Psoas muscle (tissue), 8 donors: ENCODE data around the gene CELA3B. TPM values are rescaled to one million over a fixed set of nuclear protein-coding genes. Genes with fewer than 3 reads are reported as not detected.
A peak's percentile ranks its signal among the peaks of the same experiment; 100 is the strongest.

Experiments used
- ATAC-seq, 4 donors: fragments of 200-7000 bp; cut with Tn5 transposase; one replicate each; pipeline ENCODE4 v1.9.1; 2020; ENCODE audit warnings: moderate library complexity in 3 of 4, mild to moderate bottlenecking in 2 of 4
- DNase-seq, 2 donors: peaks; one replicate each; pipeline ENCODE4 v3.0.0-alpha.2; 2020
- H3K27ac ChIP-seq: fragments of 200-600 bp; one replicate; pipeline ENCODE4 v1.8.0; 2022
- H3K27me3 ChIP-seq, 3 donors: fragments of 200-600 bp in 1 of 3; one replicate each; pipeline versions ENCODE4 v1.6.1 to v1.8.0; 2013 to 2022; ENCODE audit warnings: low read length in 2 of 3, mild to moderate bottlenecking in 2 of 3, moderate library complexity in 1 of 3; ENCODE audit not compliant: insufficient read depth in 3 of 3
- H3K36me3 ChIP-seq, 2 donors: fragments of 200-600 bp in 1 of 2; one replicate each; pipeline versions ENCODE4 v1.6.1 to v1.8.0; 2013 to 2022; ENCODE audit warnings: low read depth in 1 of 2, mild to moderate bottlenecking in 1 of 2, moderate library complexity in 1 of 2; ENCODE audit not compliant: insufficient read depth in 1 of 2
- H3K4me1 ChIP-seq: fragments of 200-600 bp; one replicate; pipeline ENCODE4 v1.8.0; 2022
- H3K4me3 ChIP-seq: fragments of 200-600 bp; one replicate; pipeline ENCODE4 v1.8.0; 2022; ENCODE audit warnings: mild to moderate bottlenecking
- H3K9me3 ChIP-seq: fragments of 200-600 bp; one replicate; pipeline ENCODE4 v1.8.0; 2022
- WGBS, 3 donors: extraction: QIAGEN DNeasy Blood & Tissue Kit; methylation state at CpG; one replicate each; pipeline versions ENCODE4 v1.1.6 to v1.1.7; 2013; 5-methylcytosine and 5-hydroxymethylcytosine counted together
- intact Hi-C, 2 donors: fragments of 100-400 bp; cut with DNase I; formaldehyde crosslinking; loops; one replicate each; pipeline versions ENCODE4 v1.11.0 to v1.14.2; 2022
- polyA plus RNA-seq, 3 donors: library from polyadenylated mRNA; stranded (reverse); fragments of 200-250 nt; gene quantifications; one replicate each; pipeline ENCODE4 v1.2.3, GENCODE V29; 2013
- total RNA-seq, 4 donors: library from RNA; stranded (reverse); fragmentation: NEBNext Ultra II Directional in 2 of 4; extraction: Animal tissue kit (Norgen Biotek cat#: 25700) in 2 of 4; gene quantifications; one replicate each; pipeline versions ENCODE4 v1.2.1 to v1.2.4, GENCODE V29; 2021 to 2023
- TF ChIP-seq, protein P1 (sequence below): fragments of 200-600 bp; IDR thresholded peaks from one replicate; pipeline ENCODE4 v1.8.0; 2022; ENCODE audit warnings: antibody characterized with exemption
- donor health status: healthy with polysubstance abuse.
- donor health status: DM: no; HTN: no; CAD: no; lungs with moderate emphysema.
- donor health status: Bipolar disorder and iron deficiency.
- donor health status: healthy.
- donor health status: DM: yes; HTN: yes; CAD: no.
- donor health status: DM: no; HTN: no; CAD: no.
- donor health status: DM: no; HTN: no; CAD: no.
- donor health status: DM: yes; HTN: yes; CAD: no.

Gene CELA3B
- total and polyA plus RNA-seq, 7 donors: 0.09 to 1.7 (median 0.42) TPM; not detected in 2

DNA sequence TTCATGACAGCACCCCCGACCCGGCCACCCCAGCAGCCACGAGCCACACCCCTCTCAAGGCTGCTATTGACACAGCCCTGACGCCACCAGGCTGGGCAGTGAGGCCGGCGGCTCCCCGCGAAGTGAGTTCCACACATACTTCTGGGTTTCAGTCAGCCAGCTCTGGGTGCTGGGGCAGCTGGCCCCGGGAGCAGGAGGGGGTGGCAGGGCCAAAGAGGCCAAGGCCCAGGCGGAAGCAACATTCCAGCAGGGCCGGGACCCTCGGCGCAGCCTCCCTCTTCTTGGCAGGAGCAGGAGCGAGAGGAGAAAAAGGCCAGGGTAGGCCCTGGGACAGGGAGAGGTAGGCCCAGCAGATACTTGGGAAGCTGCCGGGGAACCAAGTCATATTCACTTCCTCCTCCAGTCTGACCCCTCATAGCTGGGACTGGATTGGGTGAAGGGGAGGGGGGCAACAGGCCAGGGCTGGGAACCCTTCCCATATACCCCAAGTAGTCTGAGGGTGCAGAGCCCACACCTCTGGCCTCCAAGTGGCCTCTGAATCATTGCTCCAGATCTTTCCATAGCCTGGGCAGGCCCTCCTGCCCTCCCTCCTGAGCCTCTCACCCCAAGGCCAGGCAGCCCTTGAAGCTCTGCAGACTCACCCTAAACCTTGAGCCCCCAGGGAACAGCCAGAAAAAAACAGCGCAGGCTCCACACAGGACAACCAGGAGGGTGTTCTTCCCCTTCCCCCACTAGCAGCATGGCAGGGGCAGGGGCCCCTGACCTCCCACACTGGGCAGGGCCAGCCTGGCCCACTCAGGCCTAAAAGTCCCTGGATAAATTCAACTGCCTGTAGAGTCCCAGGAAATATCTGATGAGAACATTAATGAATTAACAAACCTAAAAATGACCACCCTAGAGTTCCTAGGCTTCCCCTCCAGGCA is 45.4 kb upstream of the CELA3B start:
- peak; percentile 44 to 66 (median 62) for ATAC-seq
- Histone ChIP-seq H3K27me3 (no peaks in the 10 kb centered on the region), H3K4me3 (peak overlapping the region; percentile 31), H3K27ac (peak overlapping the region; percentile 82), H3K4me1 (peaks cover 51% of the 10 kb centered on the region), H3K9me3 (no peaks in the 10 kb centered on the region), H3K36me3 (no peaks in the 10 kb centered on the region)
- WGBS, 3 donors: 15 to 30% (median 28%) methylated on average over 16 of the region's 16 CpGs
- DNase-seq: peak; percentile 83 to 86
- TF ChIP-seq, protein P1, sequence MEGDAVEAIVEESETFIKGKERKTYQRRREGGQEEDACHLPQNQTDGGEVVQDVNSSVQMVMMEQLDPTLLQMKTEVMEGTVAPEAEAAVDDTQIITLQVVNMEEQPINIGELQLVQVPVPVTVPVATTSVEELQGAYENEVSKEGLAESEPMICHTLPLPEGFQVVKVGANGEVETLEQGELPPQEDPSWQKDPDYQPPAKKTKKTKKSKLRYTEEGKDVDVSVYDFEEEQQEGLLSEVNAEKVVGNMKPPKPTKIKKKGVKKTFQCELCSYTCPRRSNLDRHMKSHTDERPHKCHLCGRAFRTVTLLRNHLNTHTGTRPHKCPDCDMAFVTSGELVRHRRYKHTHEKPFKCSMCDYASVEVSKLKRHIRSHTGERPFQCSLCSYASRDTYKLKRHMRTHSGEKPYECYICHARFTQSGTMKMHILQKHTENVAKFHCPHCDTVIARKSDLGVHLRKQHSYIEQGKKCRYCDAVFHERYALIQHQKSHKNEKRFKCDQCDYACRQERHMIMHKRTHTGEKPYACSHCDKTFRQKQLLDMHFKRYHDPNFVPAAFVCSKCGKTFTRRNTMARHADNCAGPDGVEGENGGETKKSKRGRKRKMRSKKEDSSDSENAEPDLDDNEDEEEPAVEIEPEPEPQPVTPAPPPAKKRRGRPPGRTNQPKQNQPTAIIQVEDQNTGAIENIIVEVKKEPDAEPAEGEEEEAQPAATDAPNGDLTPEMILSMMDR: no peak
- intact Hi-C loops: loop anchor here in 1 of 2 donors (5.0 kb wide), 1 partner anchor 34 kb away; no protein-coding TSS in a partner anchor

DNA sequence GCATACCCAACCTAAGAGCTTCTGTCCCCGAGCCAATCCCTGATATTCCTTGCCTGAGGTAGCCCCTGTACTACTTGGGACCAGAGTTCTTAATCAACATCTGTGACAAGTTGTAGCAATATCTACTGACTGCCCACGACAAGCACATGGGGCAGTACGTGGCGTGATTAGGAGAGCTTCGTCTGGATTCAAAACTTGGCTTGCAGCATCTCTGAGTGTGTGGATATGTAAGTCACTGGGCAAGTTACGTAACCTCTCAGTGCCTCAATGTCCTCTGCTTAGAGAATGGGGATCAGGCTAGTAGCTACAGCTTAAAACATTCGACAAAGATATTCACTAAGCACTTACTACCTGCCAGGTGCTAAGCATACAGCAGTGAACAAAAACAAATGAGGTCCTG is 44.7 kb upstream of the CELA3B start:
- Histone ChIP-seq H3K9me3 (no peaks in the 10 kb centered on the region), H3K4me3 (peak overlapping the region; percentile 82), H3K27ac (peak overlapping the region; percentile 82), H3K36me3 (no peaks in the 10 kb centered on the region), H3K27me3 (no peaks in the 10 kb centered on the region), H3K4me1 (peaks cover 51% of the 10 kb centered on the region)
- peak in 1 of 2 donors; percentile 53 for DNase-seq
- intact Hi-C loops: loop anchor here in 1 of 2 donors (5.0 kb wide), 1 partner anchor 35 kb away; no protein-coding TSS in a partner anchor
- peak; percentile 19 to 56 (median 45) for ATAC-seq
- 50 to 61% (median 54%) methylated on average over 7 of the region's 7 CpGs for WGBS, 3 donors
- TF ChIP-seq, protein P1: no peak

DNA sequence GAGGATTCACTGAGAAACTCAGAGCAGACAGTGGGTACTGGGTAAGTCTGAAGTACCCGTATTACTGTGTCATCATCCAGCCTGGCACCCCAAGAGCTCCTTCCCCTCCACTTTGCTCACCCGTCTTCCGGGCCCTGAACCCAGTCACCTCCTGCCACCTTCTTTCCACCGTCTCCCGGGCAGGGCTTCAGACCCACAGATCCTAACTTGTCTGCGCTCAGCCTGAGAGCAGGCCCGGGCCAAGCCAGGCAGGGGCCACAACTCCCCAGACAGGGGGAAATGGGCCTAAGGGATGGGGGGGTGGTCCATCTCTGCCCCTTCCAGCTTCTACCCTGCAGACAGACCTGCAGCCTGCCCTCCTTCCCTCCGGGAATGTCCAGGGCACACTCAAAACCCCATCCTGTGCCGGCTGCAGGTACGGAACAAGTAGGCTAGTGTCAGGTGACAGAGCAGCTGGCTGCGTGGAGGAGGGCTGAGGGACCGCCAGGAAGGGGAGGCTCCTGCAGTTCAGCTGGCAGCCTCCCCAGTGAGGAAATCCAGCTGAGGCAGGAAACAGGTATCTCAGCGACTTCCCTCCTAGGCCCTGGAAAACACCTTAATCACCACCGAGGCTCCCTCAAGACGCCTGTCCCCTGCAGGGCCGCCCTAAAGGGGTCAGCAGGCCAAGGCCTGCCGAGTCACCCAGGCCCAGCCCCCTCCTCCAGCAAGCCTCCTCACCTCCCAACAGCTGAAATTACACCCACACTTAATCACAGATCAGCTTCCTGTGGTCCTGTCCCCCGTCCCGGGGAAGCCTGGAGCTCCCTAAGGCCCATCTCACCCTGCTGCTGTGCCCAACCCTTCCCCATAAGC is 43.2 kb upstream of the CELA3B start:
- Histone ChIP-seq H3K4me1 (peaks cover 51% of the 10 kb centered on the region), H3K36me3 (no peaks in the 10 kb centered on the region), H3K4me3 (peak overlapping the region; percentile 82), H3K27ac (peak overlapping the region; percentile 82), H3K9me3 (no peaks in the 10 kb centered on the region), H3K27me3 (no peaks in the 10 kb centered on the region)
- peak; percentile 76 to 83 for DNase-seq
- intact Hi-C loops: loop anchor here in 1 of 2 donors (2.0 to 5.0 kb wide), 2 partner anchors 19 to 36 kb away; no protein-coding TSS in a partner anchor
- TF ChIP-seq, protein P1: no peak
- peak; percentile 53 to 66 (median 62) for ATAC-seq
- WGBS, 3 donors: 24 to 35% (median 26%) methylated on average over 19 of the region's 19 CpGs

DNA sequence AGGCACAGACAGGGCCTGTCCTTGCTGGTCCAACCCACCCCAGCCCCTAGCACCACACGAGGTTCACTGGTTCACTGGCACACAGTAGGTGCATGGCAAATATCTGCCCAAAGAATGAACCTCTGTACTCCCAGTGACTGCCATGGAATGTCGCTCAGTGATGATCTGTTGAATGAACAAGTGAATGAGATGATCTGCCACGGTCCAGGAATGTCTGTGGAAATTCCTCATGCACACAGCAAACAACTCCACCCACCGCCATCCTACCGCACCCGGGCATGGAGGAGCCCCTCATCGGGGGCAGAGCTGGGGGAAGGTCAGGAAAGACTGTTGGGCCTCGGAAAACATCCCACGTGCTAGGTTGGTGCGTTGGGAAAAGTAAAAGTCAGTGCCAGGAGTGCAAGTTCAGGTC is 41.4 kb upstream of the CELA3B start:
- peaks cover 66% of the 10 kb centered on the region for H3K4me1 ChIP-seq
- TF ChIP-seq, protein P1: no peak
- H3K27me3 ChIP-seq: no peaks in the 10 kb centered on the region
- intact Hi-C loops: loop anchor here (2.0 to 5.0 kb wide), 2 partner anchors 21 to 33 kb away; no protein-coding TSS in a partner anchor
- WGBS, 3 donors: 42 to 46% (median 45%) methylated on average over 10 of the region's 10 CpGs
- peak overlapping the region; percentile 82 for H3K4me3 ChIP-seq
- H3K36me3 ChIP-seq: no peaks in the 10 kb centered on the region
- H3K27ac ChIP-seq: peak overlapping the region; percentile 82
- ATAC-seq (no peak), DNase-seq (no peak)
- no peaks in the 10 kb centered on the region for H3K9me3 ChIP-seq
